Measurements from ENCODE around the gene PTGDR2.

PTGDR2 gene

DNA sequence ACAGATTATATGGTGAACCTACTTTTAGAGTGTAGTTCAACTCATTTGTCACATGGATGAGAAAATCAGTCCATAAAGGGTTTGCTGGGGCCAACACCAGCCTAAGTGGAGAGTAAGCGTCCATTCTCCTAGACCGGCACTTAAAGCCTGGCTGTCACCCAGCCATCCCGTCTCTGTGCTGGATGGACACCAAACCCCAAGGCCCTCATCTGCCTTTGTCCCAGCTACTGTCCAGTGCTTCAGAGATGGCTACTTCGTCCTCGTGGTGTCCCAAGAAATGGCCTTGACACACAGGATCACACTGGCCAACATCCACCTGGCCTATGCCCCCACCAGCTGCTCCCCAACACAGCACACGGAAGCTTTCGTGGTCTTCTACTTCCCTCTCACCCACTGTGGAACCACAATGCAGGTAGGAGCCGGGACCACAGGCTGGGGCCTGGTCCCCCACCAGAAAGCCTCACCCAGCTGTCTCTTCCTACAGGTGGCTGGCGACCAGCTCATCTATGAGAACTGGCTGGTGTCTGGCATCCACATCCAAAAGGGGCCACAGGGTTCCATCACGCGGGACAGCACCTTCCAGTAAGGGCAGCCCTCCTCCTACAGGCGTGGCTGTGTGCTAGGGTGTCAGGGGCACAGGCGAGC is 15.1 kb upstream of the PTGDR2 start:
- Histone ChIP-seq H3K4me1 (ENCODE audit: insufficient read depth, low read length) (no peaks in the 10 kb centered on the region), H2AFZ (ENCODE audit: low read depth, low read length) (no peak overlapping the region), H3K9me3 (ENCODE audit: low read length) (no peaks in the 10 kb centered on the region), H3K4me3 (ENCODE audit: low read length) (no peak overlapping the region), H3K27me3 (ENCODE audit: insufficient read depth, low read length) (peaks cover 7% of the 10 kb centered on the region), H3K36me3 (ENCODE audit: insufficient read depth, low read length) (no peaks in the 10 kb centered on the region)

GRCh38 chr11:60870276-60870675 is 14.5 kb upstream of the PTGDR2 start:
- Histone ChIP-seq H3K9me3 (ENCODE audit: low read length) (no peaks in the 10 kb centered on the region), H3K4me1 (ENCODE audit: insufficient read depth, low read length) (no peaks in the 10 kb centered on the region), H3K36me3 (ENCODE audit: insufficient read depth, low read length) (no peaks in the 10 kb centered on the region), H2AFZ (ENCODE audit: low read depth, low read length) (no peak overlapping the region), H3K27me3 (ENCODE audit: insufficient read depth, low read length) (peaks cover 7% of the 10 kb centered on the region), H3K4me3 (ENCODE audit: low read length) (no peak overlapping the region)

DNA sequence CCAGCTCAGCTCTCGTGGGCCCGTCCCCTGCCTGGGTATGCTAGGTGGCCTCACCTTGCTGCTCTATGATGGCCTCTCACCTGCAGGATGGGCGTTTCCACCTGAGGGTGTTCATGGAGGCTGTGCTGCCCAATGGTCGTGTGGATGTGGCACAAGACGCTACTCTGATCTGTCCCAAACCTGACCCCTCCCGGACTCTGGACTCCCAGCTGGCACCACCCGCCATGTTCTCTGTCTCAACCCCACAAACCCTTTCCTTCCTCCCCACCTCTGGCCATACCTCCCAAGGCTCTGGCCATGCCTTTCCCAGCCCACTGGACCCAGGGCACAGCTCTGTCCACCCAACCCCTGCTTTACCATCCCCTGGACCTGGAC is 13.7 kb upstream of the PTGDR2 start:
- Histone ChIP-seq H3K27me3 (ENCODE audit: insufficient read depth, low read length) (peaks cover 7% of the 10 kb centered on the region), H3K9me3 (ENCODE audit: low read length) (no peaks in the 10 kb centered on the region), H3K4me3 (ENCODE audit: low read length) (no peak overlapping the region), H3K36me3 (ENCODE audit: insufficient read depth, low read length) (no peaks in the 10 kb centered on the region), H3K4me1 (ENCODE audit: insufficient read depth, low read length) (no peaks in the 10 kb centered on the region), H2AFZ (ENCODE audit: low read depth, low read length) (no peak overlapping the region)

DNA sequence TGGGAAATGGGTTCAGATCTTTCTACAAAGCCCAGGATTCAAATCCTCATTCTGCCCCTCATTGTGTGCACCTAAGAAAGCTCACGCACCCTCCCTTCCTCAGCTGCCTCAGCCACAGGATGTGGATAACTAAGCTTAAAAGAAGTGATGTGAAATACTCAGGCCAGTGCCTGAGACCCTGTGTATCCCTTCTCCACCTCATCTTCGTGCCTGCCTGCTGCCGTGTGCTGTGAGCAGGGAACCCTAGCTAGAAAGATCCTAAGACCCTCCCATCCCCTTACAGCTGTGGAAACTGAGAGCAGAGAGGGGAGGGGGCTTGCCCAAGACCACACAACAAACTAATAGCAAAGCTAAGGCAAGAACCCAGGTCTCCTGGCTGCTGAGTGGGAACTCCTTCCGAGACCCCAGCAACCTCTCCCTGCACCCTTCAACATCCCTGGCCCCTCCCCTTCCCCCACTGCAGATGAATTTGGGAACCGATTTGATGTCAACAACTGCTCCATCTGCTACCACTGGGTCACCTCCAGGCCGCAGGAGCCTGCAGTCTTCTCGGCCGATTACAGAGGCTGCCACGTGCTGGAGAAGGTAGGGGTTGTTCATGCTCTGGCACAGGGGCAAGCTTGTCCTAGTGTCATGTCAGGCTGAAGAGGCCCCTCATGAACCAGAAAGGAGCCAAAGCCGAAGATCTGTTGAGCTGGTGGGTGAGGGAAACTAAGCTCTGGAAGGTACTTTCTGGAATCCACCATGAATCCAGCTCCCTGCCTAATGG is 13.1 kb upstream of the PTGDR2 start:
- H3K4me3 ChIP-seq (ENCODE audit: low read length): no peak overlapping the region
- peaks cover 7% of the 10 kb centered on the region for H3K27me3 ChIP-seq (ENCODE audit: insufficient read depth, low read length)
- no peaks in the 10 kb centered on the region for H3K36me3 ChIP-seq (ENCODE audit: insufficient read depth, low read length)
- H3K9me3 ChIP-seq (ENCODE audit: low read length): no peaks in the 10 kb centered on the region
- H2AFZ ChIP-seq (ENCODE audit: low read depth, low read length): no peak overlapping the region
- no peaks in the 10 kb centered on the region for H3K4me1 ChIP-seq (ENCODE audit: insufficient read depth, low read length)

DNA sequence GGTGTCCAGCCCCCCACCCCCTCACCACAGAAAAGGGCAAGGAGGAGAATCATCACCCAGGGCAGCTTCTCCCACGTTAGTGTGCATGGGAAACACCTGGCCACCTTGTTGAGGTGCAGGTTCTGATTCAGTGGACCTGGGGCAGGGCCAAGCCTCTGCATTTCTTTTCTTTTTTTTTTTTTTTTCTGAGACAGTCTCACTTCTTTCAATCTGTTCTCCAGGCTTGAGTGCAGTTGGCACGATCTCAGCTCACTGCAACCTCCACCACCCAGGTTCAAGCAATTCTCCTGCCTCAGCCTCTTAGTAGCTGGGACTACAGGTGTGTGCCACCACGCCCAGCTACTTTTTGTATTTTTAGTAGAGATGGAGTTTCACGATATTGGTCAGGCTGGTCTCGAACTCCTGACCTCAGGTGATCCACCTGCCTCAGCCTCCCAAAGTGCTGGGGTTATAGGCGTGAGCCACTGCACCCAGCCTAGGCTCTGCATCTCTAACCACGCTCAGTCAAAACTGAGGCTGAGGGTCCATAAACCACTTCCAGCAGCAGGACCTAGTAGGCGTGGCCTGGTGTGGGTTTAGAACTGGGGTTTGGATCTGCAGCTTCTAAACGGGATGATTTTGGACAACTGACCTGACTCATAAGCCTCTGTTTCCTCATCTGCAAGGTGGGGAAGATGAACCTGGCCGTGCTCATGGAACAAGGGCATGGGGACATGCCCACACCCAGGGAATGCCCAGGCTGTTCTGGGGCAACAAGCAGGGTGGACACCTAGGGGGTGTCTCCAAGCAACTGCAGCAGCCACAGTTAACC is 12.3 kb upstream of the PTGDR2 start:
- Histone ChIP-seq H3K36me3 (ENCODE audit: insufficient read depth, low read length) (no peaks in the 10 kb centered on the region), H2AFZ (ENCODE audit: low read depth, low read length) (no peak overlapping the region), H3K27me3 (ENCODE audit: insufficient read depth, low read length) (peaks cover 7% of the 10 kb centered on the region), H3K4me3 (ENCODE audit: low read length) (no peak overlapping the region), H3K4me1 (ENCODE audit: insufficient read depth, low read length) (no peaks in the 10 kb centered on the region), H3K9me3 (ENCODE audit: low read length) (no peaks in the 10 kb centered on the region)

- H3K36me3 ChIP-seq (ENCODE audit: insufficient read depth, low read length): no peaks in the 10 kb centered on the region
- peaks cover 7% of the 10 kb centered on the region for H3K27me3 ChIP-seq (ENCODE audit: insufficient read depth, low read length)
- H3K4me3 ChIP-seq (ENCODE audit: low read length): no peak within 1 kb of the TSS
- no peak within 1 kb of the TSS for H2AFZ ChIP-seq (ENCODE audit: low read depth, low read length)
- H3K4me1 ChIP-seq (ENCODE audit: insufficient read depth, low read length): no peaks in the 10 kb centered on the region
- no peaks in the 10 kb centered on the region for H3K9me3 ChIP-seq (ENCODE audit: low read length)
These were observed 11.4 kb upstream of the PTGDR2 start, which contains the start of gene ZP1 for GRCh38 chr11:60866911-60867870. Gene ZP1, plus strand, starts transcription at chr11:60867542. Its CDS starts 20 bp downstream, at chr11:60867562.

- Histone ChIP-seq H3K4me1 (ENCODE audit: insufficient read depth, low read length) (no peaks in the 10 kb centered on the region), H3K36me3 (ENCODE audit: insufficient read depth, low read length) (no peaks in the 10 kb centered on the region), H3K27me3 (ENCODE audit: insufficient read depth, low read length) (peaks cover 7% of the 10 kb centered on the region), H3K9me3 (ENCODE audit: low read length) (no peaks in the 10 kb centered on the region), H3K4me3 (ENCODE audit: low read length) (no peak overlapping the region), H2AFZ (ENCODE audit: low read depth, low read length) (no peak overlapping the region)
These were observed 9.2 kb upstream of the PTGDR2 start for GRCh38 chr11:60864856-60865513.

DNA sequence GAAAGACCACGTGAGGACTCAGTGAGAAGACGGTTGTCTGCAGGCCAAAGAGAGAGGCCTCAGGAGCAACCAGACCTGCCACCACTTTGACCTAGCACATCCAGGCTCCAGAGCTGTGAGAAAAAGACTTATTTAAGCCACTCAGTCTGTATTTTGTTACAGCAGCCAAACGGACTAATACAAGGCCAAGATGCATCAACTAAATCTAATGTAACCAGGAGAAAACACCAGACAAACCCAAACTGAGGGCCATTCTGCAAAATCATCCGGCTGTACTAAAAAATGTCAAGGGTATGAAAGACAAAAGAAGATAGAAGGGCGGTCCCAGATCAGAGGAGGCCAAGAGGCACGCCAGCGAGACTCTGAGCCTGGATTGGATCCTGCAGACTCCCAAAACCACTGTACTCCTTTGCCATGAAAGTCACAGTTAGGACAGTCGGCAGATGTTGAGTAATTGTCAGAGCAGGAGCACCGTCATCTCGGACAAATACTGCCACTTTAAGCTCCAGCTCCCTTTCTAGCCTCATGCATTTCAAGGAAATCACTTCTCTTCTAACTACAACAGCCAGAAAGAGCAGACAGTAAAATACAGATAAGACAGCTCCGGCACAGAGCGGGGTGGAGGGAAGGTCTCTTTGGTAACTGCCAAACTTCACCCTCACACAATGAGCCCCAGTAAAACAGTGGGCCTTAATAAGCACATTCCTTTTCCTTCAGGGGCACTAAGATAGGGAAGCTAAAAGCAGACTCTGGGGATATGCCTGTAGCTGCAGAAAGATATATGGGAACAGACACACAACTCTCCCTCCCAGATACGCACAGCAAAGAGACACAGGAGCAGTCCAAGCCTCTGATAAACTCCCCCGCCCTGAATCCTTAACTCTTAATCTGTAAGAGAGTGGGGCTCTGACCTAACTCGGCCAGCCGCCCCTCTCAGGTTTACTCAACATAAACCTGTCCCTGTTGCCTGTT is 8.1 kb upstream of the PTGDR2 start:
- Histone ChIP-seq H3K4me3 (ENCODE audit: low read length) (no peak overlapping the region), H3K4me1 (ENCODE audit: insufficient read depth, low read length) (no peaks in the 10 kb centered on the region), H3K9me3 (ENCODE audit: low read length) (no peaks in the 10 kb centered on the region), H2AFZ (ENCODE audit: low read depth, low read length) (no peak overlapping the region), H3K27me3 (ENCODE audit: insufficient read depth, low read length) (peaks cover 7% of the 10 kb centered on the region), H3K36me3 (ENCODE audit: insufficient read depth, low read length) (no peaks in the 10 kb centered on the region)

DNA sequence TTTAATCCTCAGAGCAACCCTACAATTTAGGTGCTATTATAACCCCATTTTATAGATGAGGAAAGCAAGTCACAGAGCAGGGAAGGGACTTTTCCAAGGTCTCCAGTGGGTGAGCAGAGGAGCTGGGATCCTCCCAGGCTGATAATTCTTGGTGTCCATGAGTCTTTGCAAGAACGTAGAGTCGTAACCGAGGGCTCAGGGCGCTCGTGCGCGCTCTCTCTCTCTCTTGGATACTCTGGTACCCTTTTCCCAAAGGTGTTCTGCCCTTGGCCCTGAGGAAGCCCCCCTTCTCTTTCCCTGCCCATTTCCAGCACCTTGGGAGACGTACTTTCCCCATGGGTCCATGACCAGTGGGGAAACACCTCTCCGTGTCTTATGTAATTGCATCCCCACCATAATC is 6.4 kb upstream of the PTGDR2 start:
- no peaks in the 10 kb centered on the region for H3K36me3 ChIP-seq (ENCODE audit: insufficient read depth, low read length)
- H3K27me3 ChIP-seq (ENCODE audit: insufficient read depth, low read length): peaks cover 6% of the 10 kb centered on the region
- no peak overlapping the region for H3K4me3 ChIP-seq (ENCODE audit: low read length)
- no peaks in the 10 kb centered on the region for H3K4me1 ChIP-seq (ENCODE audit: insufficient read depth, low read length)
- H3K9me3 ChIP-seq (ENCODE audit: low read length): no peaks in the 10 kb centered on the region
- H2AFZ ChIP-seq (ENCODE audit: low read depth, low read length): no peak overlapping the region

GRCh38 chr11:60860943-60861342 is 5.2 kb upstream of the PTGDR2 start:
- H3K36me3 ChIP-seq (ENCODE audit: insufficient read depth, low read length): no peaks in the 10 kb centered on the region
- no peaks in the 10 kb centered on the region for H3K9me3 ChIP-seq (ENCODE audit: low read length)
- H3K4me1 ChIP-seq (ENCODE audit: insufficient read depth, low read length): no peaks in the 10 kb centered on the region
- H3K27me3 ChIP-seq (ENCODE audit: insufficient read depth, low read length): no peaks in the 10 kb centered on the region
- H3K4me3 ChIP-seq (ENCODE audit: low read length): no peak overlapping the region
- H2AFZ ChIP-seq (ENCODE audit: low read depth, low read length): no peak overlapping the region

DNA sequence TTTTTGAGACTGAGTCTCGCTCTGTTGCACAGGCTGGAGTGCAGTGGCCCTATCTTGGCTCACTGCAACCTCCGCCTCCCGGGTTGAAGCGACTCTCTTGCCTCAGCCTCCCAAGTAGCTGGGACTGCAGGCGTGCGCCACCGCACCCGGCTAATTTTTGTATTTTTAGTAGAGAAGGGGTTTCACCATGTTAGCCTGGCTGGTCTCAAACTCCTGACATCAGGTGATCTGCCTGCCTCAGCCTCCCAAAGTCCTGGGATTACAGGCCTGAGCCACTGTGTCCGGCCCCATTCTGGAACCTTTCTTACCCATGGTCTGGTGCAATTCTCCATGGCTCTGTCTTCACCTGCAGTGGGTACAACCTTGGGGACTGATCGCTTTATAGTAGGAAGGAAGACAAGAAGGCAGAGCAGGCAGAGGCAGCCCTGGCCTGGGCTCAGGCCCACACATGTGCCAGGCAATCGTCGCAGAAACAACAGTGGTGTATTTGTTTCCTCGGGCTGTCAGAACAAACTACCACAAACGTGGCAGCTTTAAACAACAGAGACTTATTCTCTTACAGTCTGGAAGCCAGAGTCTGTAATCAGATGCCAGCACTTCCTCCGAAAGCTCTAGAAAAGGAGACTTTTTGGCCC is 4.0 kb upstream of the PTGDR2 start:
- Histone ChIP-seq H3K4me3 (ENCODE audit: low read length) (no peak overlapping the region), H3K4me1 (ENCODE audit: insufficient read depth, low read length) (no peaks in the 10 kb centered on the region), H3K36me3 (ENCODE audit: insufficient read depth, low read length) (no peaks in the 10 kb centered on the region), H2AFZ (ENCODE audit: low read depth, low read length) (no peak overlapping the region), H3K27me3 (ENCODE audit: insufficient read depth, low read length) (no peaks in the 10 kb centered on the region), H3K9me3 (ENCODE audit: low read length) (no peaks in the 10 kb centered on the region)
